Measurements from ENCODE around the gene ZNF837. TPM values are rescaled to one million over a fixed set of nuclear protein-coding genes. Genes with fewer than 3 reads are reported as not detected.
A peak's percentile ranks its signal among the peaks of the same experiment; 100 is the strongest.

ZNF837 gene
- total and polyA plus RNA-seq, 2 of the 13 experiments (the other 11 are each of a cell fraction or from before 2014, with no cell fraction given): 0.29 to 1.3 TPM

DNA sequence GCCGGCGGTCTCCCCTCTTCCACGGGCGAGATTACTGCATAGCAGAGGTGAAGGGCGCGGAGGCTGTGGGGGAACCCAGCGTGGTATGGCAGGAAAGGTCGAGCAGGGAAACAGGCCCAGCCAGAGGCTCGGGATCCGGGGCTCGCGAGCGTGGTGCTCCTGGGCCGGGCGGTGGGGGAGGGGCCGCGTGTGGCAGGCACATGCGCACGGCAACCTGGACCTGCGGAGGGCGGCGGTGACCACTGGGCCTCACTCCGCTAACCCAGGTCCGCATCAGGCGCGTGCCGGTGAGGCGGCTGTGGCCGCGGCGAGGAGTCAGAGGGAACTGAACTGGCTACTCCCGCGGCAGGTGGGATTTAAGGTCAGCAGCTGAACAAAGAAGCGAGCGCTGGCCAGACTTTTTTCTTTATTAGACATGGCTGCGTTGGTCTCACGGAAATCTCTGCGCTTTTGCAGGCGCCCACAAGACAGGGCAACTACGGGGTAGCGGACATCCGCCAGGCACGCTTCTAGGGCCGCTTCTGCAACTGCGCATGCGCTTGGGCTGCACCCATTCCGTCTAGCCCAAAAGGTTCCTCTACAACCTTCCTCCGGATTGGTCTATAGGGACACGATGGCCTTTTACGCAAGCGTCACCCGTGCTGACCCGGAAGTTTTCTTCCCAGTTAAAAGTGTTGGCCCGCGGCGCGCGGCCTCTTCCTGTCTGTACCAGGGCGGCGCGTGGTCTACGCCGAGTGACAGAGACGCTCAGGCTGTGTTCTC is 5.9 kb upstream of the ZNF837 start, which contains the start of gene RPS5 (continued):
- TF ChIP-seq TOE1 (CRISPR knock-in tag; IDR thresholded peaks at IDR 0.05) (no peak), SRSF4 (IDR thresholded peaks at IDR 0.05; ENCODE audit: low read depth, low read length, poor library complexity, severe bottlenecking) (no peak), MXI1 (IDR thresholded peaks at IDR 0.05; ENCODE audit: borderline replicate concordance, low read depth, low read length) (peak; percentile 96; the same call in 2 of the 3 replicates), SP1 (IDR thresholded peaks at IDR 0.05) (no peak), SP1 (CRISPR knock-in tag; IDR thresholded peaks at IDR 0.05) (no peak), SRSF1 (optimal IDR thresholded peaks at IDR 0.05; ENCODE audit: low read depth, low read length) (peak; percentile 57), NR2F6 (IDR thresholded peaks at IDR 0.05) (no peak; the same call in 1 of the 2 replicates), NR2F6 (CRISPR knock-in tag; IDR thresholded peaks at IDR 0.05) (peak; percentile 7; the same call in 1 of the 2 replicates), HNRNPL (IDR thresholded peaks at IDR 0.05; ENCODE audit: low read depth, low read length) (0 out of 2 replicates have a peak, but pooled peaks have one; percentile 46), ZNF564 (CRISPR knock-in tag; IDR thresholded peaks at IDR 0.05) (no peak), NFE2L2 (IDR thresholded peaks at IDR 0.05; ENCODE audit: low read length) (no peak), ZNF761 (CRISPR knock-in tag; conservative IDR thresholded peaks at IDR 0.05) (peak; percentile 86; the same call in 1 of the 2 replicates), POLR2AphosphoS2 (IDR thresholded peaks at IDR 0.05; ENCODE audit: low read depth, low read length) (peak; percentile 85; the same call in 1 of the 2 replicates)
- TF ChIP-seq, protein P1, sequence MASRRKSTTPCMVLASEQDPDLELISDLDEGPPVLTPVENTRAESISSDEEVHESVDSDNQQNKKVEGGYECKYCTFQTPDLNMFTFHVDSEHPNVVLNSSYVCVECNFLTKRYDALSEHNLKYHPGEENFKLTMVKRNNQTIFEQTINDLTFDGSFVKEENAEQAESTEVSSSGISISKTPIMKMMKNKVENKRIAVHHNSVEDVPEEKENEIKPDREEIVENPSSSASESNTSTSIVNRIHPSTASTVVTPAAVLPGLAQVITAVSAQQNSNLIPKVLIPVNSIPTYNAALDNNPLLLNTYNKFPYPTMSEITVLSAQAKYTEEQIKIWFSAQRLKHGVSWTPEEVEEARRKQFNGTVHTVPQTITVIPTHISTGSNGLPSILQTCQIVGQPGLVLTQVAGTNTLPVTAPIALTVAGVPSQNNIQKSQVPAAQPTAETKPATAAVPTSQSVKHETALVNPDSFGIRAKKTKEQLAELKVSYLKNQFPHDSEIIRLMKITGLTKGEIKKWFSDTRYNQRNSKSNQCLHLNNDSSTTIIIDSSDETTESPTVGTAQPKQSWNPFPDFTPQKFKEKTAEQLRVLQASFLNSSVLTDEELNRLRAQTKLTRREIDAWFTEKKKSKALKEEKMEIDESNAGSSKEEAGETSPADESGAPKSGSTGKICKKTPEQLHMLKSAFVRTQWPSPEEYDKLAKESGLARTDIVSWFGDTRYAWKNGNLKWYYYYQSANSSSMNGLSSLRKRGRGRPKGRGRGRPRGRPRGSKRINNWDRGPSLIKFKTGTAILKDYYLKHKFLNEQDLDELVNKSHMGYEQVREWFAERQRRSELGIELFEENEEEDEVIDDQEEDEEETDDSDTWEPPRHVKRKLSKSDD (CRISPR knock-in tag; IDR thresholded peaks at IDR 0.05; ENCODE audit: low read depth): no peak
- TF ChIP-seq, protein P2, sequence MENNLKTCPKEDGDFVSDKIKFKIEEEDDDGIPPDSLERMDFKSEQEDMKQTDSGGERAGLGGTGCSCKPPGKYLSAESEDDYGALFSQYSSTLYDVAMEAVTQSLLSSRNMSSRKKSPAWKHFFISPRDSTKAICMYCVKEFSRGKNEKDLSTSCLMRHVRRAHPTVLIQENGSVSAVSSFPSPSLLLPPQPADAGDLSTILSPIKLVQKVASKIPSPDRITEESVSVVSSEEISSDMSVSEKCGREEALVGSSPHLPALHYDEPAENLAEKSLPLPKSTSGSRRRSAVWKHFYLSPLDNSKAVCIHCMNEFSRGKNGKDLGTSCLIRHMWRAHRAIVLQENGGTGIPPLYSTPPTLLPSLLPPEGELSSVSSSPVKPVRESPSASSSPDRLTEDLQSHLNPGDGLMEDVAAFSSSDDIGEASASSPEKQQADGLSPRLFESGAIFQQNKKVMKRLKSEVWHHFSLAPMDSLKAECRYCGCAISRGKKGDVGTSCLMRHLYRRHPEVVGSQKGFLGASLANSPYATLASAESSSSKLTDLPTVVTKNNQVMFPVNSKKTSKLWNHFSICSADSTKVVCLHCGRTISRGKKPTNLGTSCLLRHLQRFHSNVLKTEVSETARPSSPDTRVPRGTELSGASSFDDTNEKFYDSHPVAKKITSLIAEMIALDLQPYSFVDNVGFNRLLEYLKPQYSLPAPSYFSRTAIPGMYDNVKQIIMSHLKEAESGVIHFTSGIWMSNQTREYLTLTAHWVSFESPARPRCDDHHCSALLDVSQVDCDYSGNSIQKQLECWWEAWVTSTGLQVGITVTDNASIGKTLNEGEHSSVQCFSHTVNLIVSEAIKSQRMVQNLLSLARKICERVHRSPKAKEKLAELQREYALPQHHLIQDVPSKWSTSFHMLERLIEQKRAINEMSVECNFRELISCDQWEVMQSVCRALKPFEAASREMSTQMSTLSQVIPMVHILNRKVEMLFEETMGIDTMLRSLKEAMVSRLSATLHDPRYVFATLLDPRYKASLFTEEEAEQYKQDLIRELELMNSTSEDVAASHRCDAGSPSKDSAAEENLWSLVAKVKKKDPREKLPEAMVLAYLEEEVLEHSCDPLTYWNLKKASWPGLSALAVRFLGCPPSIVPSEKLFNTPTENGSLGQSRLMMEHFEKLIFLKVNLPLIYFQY (CRISPR knock-in tag; IDR thresholded peaks at IDR 0.05; ENCODE audit: borderline replicate concordance): peak; percentile 40; the same call in 1 of the 2 replicates
- TF ChIP-seq, protein P3, sequence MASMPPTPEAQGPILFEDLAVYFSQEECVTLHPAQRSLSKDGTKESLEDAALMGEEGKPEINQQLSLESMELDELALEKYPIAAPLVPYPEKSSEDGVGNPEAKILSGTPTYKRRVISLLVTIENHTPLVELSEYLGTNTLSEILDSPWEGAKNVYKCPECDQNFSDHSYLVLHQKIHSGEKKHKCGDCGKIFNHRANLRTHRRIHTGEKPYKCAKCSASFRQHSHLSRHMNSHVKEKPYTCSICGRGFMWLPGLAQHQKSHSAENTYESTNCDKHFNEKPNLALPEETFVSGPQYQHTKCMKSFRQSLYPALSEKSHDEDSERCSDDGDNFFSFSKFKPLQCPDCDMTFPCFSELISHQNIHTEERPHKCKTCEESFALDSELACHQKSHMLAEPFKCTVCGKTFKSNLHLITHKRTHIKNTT (CRISPR knock-in tag; IDR thresholded peaks at IDR 0.05): no peak
- TF ChIP-seq, protein P4, sequence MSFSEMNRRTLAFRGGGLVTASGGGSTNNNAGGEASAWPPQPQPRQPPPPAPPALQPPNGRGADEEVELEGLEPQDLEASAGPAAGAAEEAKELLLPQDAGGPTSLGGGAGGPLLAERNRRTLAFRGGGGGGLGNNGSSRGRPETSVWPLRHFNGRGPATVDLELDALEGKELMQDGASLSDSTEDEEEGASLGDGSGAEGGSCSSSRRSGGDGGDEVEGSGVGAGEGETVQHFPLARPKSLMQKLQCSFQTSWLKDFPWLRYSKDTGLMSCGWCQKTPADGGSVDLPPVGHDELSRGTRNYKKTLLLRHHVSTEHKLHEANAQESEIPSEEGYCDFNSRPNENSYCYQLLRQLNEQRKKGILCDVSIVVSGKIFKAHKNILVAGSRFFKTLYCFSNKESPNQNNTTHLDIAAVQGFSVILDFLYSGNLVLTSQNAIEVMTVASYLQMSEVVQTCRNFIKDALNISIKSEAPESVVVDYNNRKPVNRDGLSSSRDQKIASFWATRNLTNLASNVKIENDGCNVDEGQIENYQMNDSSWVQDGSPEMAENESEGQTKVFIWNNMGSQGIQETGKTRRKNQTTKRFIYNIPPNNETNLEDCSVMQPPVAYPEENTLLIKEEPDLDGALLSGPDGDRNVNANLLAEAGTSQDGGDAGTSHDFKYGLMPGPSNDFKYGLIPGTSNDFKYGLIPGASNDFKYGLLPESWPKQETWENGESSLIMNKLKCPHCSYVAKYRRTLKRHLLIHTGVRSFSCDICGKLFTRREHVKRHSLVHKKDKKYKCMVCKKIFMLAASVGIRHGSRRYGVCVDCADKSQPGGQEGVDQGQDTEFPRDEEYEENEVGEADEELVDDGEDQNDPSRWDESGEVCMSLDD (CRISPR knock-in tag; IDR thresholded peaks at IDR 0.05; ENCODE audit: borderline replicate concordance): no peak
